WTC11 (cell line): Measurements from ENCODE around the gene DCAF15. TPM values are rescaled to one million over a fixed set of nuclear protein-coding genes. Genes with fewer than 3 reads are reported as not detected.

Experiments
- ATAC-seq: fragments of 200-7000 bp; cut with Tn5 transposase; 2 replicates; pipeline ENCODE4 v1.10.0; 2021; ENCODE audit warnings: mild to moderate bottlenecking, moderate library complexity
- CTCF ChIA-PET: fragments of 300-600 bp; sonication (Branson Sonifier 250); formaldehyde crosslinking; loops from one replicate; lab custom pipeline; 2021; ENCODE audit warnings: antibody characterized with exemption; lab: Charles Lee
- POLR2A ChIA-PET: fragments of 350-600 bp; sonication (Branson Sonifier 250); formaldehyde crosslinking; loops from one replicate; lab custom pipeline; 2021; ENCODE audit warnings: antibody characterized with exemption; lab: Charles Lee
- DNase-seq: peaks from one replicate; pipeline ENCODE4 v3.0.0; 2021; ENCODE audit warnings: low spot score
- H3K27ac Mint-ChIP-seq: 2 replicates; pipeline ENCODE4 v1.8.0; 2021; ENCODE audit warnings: mixed read lengths
- H3K27me3 Mint-ChIP-seq: 2 replicates; pipeline ENCODE4 v1.8.0; 2021; ENCODE audit warnings: low read depth, mild to moderate bottlenecking, moderate library complexity, mixed read lengths
- H3K36me3 Mint-ChIP-seq: 2 replicates; pipeline ENCODE4 v1.8.0; 2021; ENCODE audit warnings: mixed read lengths
- H3K4me1 Mint-ChIP-seq: 2 replicates; pipeline ENCODE4 v1.8.0; 2022; ENCODE audit warnings: mixed read lengths
- H3K4me3 Mint-ChIP-seq: 2 replicates; pipeline ENCODE4 v1.8.0; 2021; ENCODE audit warnings: mild to moderate bottlenecking, moderate library complexity, mixed read lengths
- H3K9me3 Mint-ChIP-seq: 2 replicates; pipeline ENCODE4 v1.8.0; 2021; ENCODE audit warnings: mixed read lengths
- ATF1 ChIP-seq: sonication (generic); formaldehyde crosslinking; IDR thresholded peaks from 2 replicates; pipeline ENCODE4 v1.8.1; 2023; ENCODE audit warnings: mild to moderate bottlenecking, moderate library complexity, missing genetic modification reagents
- GABPB1 ChIP-seq: sonication (generic); formaldehyde crosslinking; IDR thresholded peaks from 2 replicates; pipeline ENCODE4 v1.8.1; 2023; ENCODE audit warnings: mild to moderate bottlenecking, missing genetic modification reagents
- NR3C1 ChIP-seq: sonication (generic); formaldehyde crosslinking; conservative IDR thresholded peaks from 2 replicates; pipeline ENCODE4 v1.8.1; 2023; ENCODE audit warnings: low read depth, mild to moderate bottlenecking, missing genetic modification reagents
- RELA ChIP-seq: sonication (generic); formaldehyde crosslinking; IDR thresholded peaks from 2 replicates; pipeline ENCODE4 v1.8.1; 2022; ENCODE audit warnings: missing genetic modification reagents, mild to moderate bottlenecking, borderline replicate concordance
- RORB ChIP-seq: fragments of 250-450 bp; sonication (Bioruptor Pico); IDR thresholded peaks from 2 replicates; pipeline ENCODE4 v1.9.0; 2021; ENCODE audit warnings: mild to moderate bottlenecking
- TEAD1 ChIP-seq: sonication (generic); formaldehyde crosslinking; IDR thresholded peaks from 2 replicates; pipeline ENCODE4 v1.8.0; 2022; ENCODE audit warnings: mild to moderate bottlenecking, missing genetic modification reagents
- ZNF219 ChIP-seq: sonication (generic); formaldehyde crosslinking; IDR thresholded peaks from 2 replicates; pipeline ENCODE4 v1.8.0; 2023; ENCODE audit warnings: missing genetic modification reagents, mild to moderate bottlenecking, borderline replicate concordance
- total RNA-seq: library from RNA; stranded (reverse); gene quantifications from 3 replicates; pipeline ENCODE4 v1.2.3, GENCODE V29; 2021
- TF ChIP-seq, protein P1 (sequence below): sonication (generic); formaldehyde crosslinking; IDR thresholded peaks from 2 replicates; pipeline ENCODE4 v1.8.1; 2023; ENCODE audit warnings: mild to moderate bottlenecking, missing genetic modification reagents, moderate library complexity
- TF ChIP-seq, protein P2 (sequence below): sonication (generic); formaldehyde crosslinking; conservative IDR thresholded peaks from 2 replicates; pipeline ENCODE4 v1.8.1; 2022; ENCODE audit warnings: mild to moderate bottlenecking, missing genetic modification reagents
- TF ChIP-seq, protein P3 (sequence below): sonication (generic); formaldehyde crosslinking; IDR thresholded peaks from 2 replicates; pipeline ENCODE4 v1.8.1; 2022; ENCODE audit warnings: mild to moderate bottlenecking, missing genetic modification reagents, moderate library complexity, borderline replicate concordance
- TF ChIP-seq, protein P4 (sequence below): sonication (generic); formaldehyde crosslinking; IDR thresholded peaks from 2 replicates; pipeline ENCODE4 v1.8.0; 2023; ENCODE audit warnings: missing genetic modification reagents
- TF ChIP-seq, protein P5 (sequence below): sonication (generic); formaldehyde crosslinking; IDR thresholded peaks from 2 replicates; pipeline ENCODE4 v1.8.1; 2023; ENCODE audit warnings: mild to moderate bottlenecking, missing genetic modification reagents
- TF ChIP-seq, protein P6 (sequence below): sonication (generic); formaldehyde crosslinking; IDR thresholded peaks from 2 replicates; pipeline ENCODE4 v1.8.1; 2023; ENCODE audit warnings: mild to moderate bottlenecking, missing genetic modification reagents, borderline replicate concordance
- TF ChIP-seq, protein P7 (sequence below): fragments of 250-450 bp; sonication (Bioruptor Pico); IDR thresholded peaks from 2 replicates; pipeline ENCODE4 v1.9.0; 2021; ENCODE audit warnings: mild to moderate bottlenecking, borderline replicate concordance
- TF ChIP-seq, protein P8 (sequence below): fragments of 250-450 bp; sonication (Bioruptor Pico); IDR thresholded peaks from 2 replicates; pipeline ENCODE4 v1.9.0; 2021; ENCODE audit warnings: mild to moderate bottlenecking

The DCAF15 gene
- total RNA-seq, 1 experiment from 2014 or later: 82.9 TPM

DNA sequence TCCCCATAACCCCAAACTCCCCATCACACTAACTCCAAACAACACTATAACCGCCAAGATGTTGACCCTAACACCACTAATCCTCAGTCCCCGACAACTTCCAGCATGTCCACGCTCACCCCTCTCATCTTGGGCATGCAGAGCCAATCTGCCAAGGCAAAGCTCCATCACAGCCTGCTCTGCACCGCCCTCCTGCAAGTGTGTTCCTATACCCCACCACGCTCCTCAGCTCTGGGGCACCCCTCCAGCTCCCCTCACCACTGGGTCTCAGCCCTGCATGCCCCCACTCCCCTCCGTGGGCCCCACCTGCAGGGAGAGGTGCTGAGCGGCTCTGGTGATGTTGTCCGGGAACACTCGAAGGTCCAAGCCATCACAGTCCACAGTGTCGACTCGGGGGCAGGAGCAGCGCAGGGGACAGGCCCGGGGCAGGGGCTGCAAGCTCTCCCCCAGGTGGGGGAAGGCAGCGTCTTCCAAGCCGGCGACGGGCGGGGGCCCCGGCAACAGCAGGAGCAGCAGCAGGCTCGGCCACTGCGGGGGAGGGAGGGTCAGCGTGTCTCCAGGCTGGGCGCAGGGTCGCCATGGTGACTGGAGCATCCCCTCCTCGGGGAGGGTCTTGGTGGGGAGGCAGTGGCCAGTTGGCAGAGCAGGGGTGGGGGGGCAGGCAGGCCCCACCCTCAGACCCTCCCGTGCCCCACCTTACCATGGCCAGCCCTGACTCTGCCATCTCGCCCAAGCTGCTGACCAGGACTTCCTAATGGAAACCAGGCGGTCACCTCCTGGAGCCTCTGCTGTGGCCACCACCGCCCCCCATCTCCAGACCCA lies 14.6 kb upstream of the DCAF15 start:
- DNase-seq: peak; percentile 51
- no peak for ATAC-seq
- ChIA-PET CTCF (interaction anchor here (0.5 to 1.9 kb wide), 14 partner anchors 11 to 251 kb away, joined by 3 to 11 read pairs (median 3); partner anchors contain the start of genes DCAF15, IL27RA and MISP3), POLR2A (interaction anchor here (0.5 to 1.8 kb wide), 4 partner anchors 16 to 142 kb away, joined by 3 to 6 read pairs (median 4); no protein-coding TSS in a partner anchor)
- no peaks in the 10 kb centered on the region for H3K27me3 Mint-ChIP-seq
- peak overlapping the region; percentile 29; the same call in 1 of the 2 replicates for H3K4me3 Mint-ChIP-seq
- peaks cover 5% of the 10 kb centered on the region; the same call in 1 of the 2 replicates for H3K9me3 Mint-ChIP-seq
- H3K4me1 Mint-ChIP-seq: peaks cover 29% of the 10 kb centered on the region
- no peak overlapping the region for H3K27ac Mint-ChIP-seq
- TF ChIP-seq, protein P1, sequence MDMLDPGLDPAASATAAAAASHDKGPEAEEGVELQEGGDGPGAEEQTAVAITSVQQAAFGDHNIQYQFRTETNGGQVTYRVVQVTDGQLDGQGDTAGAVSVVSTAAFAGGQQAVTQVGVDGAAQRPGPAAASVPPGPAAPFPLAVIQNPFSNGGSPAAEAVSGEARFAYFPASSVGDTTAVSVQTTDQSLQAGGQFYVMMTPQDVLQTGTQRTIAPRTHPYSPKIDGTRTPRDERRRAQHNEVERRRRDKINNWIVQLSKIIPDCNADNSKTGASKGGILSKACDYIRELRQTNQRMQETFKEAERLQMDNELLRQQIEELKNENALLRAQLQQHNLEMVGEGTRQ (CRISPR knock-in tag): no peak
- TF ChIP-seq RELA (CRISPR knock-in tag): peak; percentile 75; the same call in 1 of the 2 replicates
- no peak for TF ChIP-seq ZNF219
- no peak for TF ChIP-seq GABPB1 (CRISPR knock-in tag)
- TF ChIP-seq ATF1 (CRISPR knock-in tag): no peak
- TF ChIP-seq, protein P2, sequence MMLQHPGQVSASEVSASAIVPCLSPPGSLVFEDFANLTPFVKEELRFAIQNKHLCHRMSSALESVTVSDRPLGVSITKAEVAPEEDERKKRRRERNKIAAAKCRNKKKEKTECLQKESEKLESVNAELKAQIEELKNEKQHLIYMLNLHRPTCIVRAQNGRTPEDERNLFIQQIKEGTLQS (CRISPR knock-in tag): no peak
- TF ChIP-seq NR3C1: no peak
- TF ChIP-seq RORB (CRISPR knock-in tag): no peak
- H3K36me3 Mint-ChIP-seq: no peaks in the 10 kb centered on the region

DNA sequence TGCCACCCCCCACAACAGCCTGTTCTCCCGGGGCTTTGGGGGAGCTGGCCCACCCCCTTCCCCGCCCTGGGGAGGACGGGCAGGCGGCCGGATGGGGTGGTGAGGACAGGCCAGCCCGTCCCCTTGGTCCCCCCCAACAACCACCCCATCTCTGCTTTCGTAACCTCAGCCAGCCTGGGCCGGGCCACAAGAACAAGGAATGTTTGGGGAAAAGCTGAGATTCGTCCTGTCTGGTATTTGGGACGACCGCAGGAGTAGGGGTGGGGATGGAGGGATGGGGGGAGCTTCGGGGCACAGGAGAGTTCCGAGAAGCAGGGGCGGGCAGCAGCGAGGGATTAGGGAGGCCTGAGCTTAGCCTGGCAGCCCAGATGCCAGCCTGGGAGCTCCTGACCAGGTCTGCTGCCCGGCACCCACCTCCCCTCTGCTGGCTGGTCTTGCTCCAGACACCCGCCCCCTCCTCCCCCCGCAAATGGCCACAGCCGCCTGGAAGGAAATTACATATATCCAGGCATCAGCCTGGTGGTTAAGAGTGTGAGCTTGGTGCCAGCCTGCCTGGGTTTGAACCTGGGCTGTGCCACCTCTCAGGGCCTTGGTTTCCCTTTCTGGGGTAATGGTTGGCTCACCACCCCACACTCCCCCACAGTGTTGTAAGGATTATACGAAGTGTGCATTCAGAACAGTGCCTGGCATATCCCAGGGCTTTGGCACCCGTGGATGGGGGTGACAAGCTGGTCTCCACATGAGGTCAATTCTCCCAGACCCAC lies 13.8 kb upstream of the DCAF15 start, which contains the start of gene PODNL1:
Gene PODNL1, minus strand, starts transcription at position 117 of the 764 bp plus-strand sequence. CDS start 236 bp downstream, outside the sequence.
- Mint-ChIP-seq H3K36me3 (no peaks in the 10 kb centered on the region), H3K9me3 (peaks cover 5% of the 10 kb centered on the region; the same call in 1 of the 2 replicates), H3K27ac (no peak within 1 kb of the TSS), H3K4me3 (peak within 1 kb of the TSS; percentile 29; the same call in 1 of the 2 replicates), H3K27me3 (no peaks in the 10 kb centered on the region; the same call in 1 of the 2 replicates), H3K4me1 (peaks cover 29% of the 10 kb centered on the region)
- CTCF ChIA-PET: interaction anchor here (0.9 to 1.9 kb wide), 11 partner anchors 14 to 135 kb away, joined by 3 to 11 read pairs (median 5); partner anchors contain the start of genes DCAF15, IL27RA and MISP3
- POLR2A ChIA-PET: interaction anchor here (0.6 to 1.8 kb wide), 3 partner anchors 15 to 143 kb away, joined by 3 to 6 read pairs (median 4); no protein-coding TSS in a partner anchor
- ATAC-seq: no peak
- DNase-seq: no peak
- TF ChIP-seq, protein P3, sequence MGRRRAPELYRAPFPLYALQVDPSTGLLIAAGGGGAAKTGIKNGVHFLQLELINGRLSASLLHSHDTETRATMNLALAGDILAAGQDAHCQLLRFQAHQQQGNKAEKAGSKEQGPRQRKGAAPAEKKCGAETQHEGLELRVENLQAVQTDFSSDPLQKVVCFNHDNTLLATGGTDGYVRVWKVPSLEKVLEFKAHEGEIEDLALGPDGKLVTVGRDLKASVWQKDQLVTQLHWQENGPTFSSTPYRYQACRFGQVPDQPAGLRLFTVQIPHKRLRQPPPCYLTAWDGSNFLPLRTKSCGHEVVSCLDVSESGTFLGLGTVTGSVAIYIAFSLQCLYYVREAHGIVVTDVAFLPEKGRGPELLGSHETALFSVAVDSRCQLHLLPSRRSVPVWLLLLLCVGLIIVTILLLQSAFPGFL (CRISPR knock-in tag): no peak
- TF ChIP-seq, protein P4, sequence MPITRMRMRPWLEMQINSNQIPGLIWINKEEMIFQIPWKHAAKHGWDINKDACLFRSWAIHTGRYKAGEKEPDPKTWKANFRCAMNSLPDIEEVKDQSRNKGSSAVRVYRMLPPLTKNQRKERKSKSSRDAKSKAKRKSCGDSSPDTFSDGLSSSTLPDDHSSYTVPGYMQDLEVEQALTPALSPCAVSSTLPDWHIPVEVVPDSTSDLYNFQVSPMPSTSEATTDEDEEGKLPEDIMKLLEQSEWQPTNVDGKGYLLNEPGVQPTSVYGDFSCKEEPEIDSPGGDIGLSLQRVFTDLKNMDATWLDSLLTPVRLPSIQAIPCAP (CRISPR knock-in tag): no peak
- TF ChIP-seq, protein P5, sequence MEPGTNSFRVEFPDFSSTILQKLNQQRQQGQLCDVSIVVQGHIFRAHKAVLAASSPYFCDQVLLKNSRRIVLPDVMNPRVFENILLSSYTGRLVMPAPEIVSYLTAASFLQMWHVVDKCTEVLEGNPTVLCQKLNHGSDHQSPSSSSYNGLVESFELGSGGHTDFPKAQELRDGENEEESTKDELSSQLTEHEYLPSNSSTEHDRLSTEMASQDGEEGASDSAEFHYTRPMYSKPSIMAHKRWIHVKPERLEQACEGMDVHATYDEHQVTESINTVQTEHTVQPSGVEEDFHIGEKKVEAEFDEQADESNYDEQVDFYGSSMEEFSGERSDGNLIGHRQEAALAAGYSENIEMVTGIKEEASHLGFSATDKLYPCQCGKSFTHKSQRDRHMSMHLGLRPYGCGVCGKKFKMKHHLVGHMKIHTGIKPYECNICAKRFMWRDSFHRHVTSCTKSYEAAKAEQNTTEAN (CRISPR knock-in tag): no peak
- TF ChIP-seq, protein P6, sequence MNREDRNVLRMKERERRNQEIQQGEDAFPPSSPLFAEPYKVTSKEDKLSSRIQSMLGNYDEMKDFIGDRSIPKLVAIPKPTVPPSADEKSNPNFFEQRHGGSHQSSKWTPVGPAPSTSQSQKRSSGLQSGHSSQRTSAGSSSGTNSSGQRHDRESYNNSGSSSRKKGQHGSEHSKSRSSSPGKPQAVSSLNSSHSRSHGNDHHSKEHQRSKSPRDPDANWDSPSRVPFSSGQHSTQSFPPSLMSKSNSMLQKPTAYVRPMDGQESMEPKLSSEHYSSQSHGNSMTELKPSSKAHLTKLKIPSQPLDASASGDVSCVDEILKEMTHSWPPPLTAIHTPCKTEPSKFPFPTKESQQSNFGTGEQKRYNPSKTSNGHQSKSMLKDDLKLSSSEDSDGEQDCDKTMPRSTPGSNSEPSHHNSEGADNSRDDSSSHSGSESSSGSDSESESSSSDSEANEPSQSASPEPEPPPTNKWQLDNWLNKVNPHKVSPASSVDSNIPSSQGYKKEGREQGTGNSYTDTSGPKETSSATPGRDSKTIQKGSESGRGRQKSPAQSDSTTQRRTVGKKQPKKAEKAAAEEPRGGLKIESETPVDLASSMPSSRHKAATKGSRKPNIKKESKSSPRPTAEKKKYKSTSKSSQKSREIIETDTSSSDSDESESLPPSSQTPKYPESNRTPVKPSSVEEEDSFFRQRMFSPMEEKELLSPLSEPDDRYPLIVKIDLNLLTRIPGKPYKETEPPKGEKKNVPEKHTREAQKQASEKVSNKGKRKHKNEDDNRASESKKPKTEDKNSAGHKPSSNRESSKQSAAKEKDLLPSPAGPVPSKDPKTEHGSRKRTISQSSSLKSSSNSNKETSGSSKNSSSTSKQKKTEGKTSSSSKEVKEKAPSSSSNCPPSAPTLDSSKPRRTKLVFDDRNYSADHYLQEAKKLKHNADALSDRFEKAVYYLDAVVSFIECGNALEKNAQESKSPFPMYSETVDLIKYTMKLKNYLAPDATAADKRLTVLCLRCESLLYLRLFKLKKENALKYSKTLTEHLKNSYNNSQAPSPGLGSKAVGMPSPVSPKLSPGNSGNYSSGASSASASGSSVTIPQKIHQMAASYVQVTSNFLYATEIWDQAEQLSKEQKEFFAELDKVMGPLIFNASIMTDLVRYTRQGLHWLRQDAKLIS (CRISPR knock-in tag): no peak
- TF ChIP-seq, protein P7, sequence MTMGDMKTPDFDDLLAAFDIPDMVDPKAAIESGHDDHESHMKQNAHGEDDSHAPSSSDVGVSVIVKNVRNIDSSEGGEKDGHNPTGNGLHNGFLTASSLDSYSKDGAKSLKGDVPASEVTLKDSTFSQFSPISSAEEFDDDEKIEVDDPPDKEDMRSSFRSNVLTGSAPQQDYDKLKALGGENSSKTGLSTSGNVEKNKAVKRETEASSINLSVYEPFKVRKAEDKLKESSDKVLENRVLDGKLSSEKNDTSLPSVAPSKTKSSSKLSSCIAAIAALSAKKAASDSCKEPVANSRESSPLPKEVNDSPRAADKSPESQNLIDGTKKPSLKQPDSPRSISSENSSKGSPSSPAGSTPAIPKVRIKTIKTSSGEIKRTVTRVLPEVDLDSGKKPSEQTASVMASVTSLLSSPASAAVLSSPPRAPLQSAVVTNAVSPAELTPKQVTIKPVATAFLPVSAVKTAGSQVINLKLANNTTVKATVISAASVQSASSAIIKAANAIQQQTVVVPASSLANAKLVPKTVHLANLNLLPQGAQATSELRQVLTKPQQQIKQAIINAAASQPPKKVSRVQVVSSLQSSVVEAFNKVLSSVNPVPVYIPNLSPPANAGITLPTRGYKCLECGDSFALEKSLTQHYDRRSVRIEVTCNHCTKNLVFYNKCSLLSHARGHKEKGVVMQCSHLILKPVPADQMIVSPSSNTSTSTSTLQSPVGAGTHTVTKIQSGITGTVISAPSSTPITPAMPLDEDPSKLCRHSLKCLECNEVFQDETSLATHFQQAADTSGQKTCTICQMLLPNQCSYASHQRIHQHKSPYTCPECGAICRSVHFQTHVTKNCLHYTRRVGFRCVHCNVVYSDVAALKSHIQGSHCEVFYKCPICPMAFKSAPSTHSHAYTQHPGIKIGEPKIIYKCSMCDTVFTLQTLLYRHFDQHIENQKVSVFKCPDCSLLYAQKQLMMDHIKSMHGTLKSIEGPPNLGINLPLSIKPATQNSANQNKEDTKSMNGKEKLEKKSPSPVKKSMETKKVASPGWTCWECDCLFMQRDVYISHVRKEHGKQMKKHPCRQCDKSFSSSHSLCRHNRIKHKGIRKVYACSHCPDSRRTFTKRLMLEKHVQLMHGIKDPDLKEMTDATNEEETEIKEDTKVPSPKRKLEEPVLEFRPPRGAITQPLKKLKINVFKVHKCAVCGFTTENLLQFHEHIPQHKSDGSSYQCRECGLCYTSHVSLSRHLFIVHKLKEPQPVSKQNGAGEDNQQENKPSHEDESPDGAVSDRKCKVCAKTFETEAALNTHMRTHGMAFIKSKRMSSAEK: no peak
- TF ChIP-seq TEAD1 (CRISPR knock-in tag): no peak
- TF ChIP-seq, protein P8, sequence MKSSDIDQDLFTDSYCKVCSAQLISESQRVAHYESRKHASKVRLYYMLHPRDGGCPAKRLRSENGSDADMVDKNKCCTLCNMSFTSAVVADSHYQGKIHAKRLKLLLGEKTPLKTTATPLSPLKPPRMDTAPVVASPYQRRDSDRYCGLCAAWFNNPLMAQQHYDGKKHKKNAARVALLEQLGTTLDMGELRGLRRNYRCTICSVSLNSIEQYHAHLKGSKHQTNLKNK (CRISPR knock-in tag): no peak
- TF ChIP-seq, protein P2 (CRISPR knock-in tag): no peak
